WERI-Rb-1 (cell line): ENCODE results near the gene RPL10A.

Experiments
- DNase-seq: peaks from one replicate; pipeline ENCODE4 v3.0.0-alpha.2; 2020
- H3K27ac ChIP-seq: fragments of 250-450 bp; sonication (Bioruptor Pico); 2 replicates; pipeline ENCODE4 v1.5.1; 2020; ENCODE audit warnings: mild to moderate bottlenecking, moderate library complexity
- H3K27me3 ChIP-seq: fragments of 250-450 bp; sonication (Bioruptor Pico); 2 replicates; pipeline ENCODE4 v1.5.1; 2021; ENCODE audit warnings: mild to moderate bottlenecking, low read depth, moderate library complexity; ENCODE audit not compliant: insufficient read depth, severe bottlenecking
- H3K36me3 ChIP-seq: fragments of 250-450 bp; sonication (Bioruptor Pico); 2 replicates; pipeline ENCODE4 v1.5.1; 2020; ENCODE audit warnings: mild to moderate bottlenecking, moderate library complexity
- H3K4me3 ChIP-seq: 2 replicates; pipeline ENCODE4 v1.5.1; 2011; ENCODE audit warnings: low read depth, mild to moderate bottlenecking, control low read depth, low read length
- H3K9me3 ChIP-seq: fragments of 250-450 bp; sonication (Bioruptor Pico); 2 replicates; pipeline ENCODE4 v1.5.1; 2021; ENCODE audit warnings: mild to moderate bottlenecking, moderate library complexity; ENCODE audit not compliant: severe bottlenecking
- TF ChIP-seq, protein P1 (sequence below): IDR thresholded peaks from 2 replicates; pipeline ENCODE4 v1.5.1; 2011; ENCODE audit warnings: low read depth, mild to moderate bottlenecking, control low read depth, inconsistent platforms, low read length

The RPL10A gene

DNA sequence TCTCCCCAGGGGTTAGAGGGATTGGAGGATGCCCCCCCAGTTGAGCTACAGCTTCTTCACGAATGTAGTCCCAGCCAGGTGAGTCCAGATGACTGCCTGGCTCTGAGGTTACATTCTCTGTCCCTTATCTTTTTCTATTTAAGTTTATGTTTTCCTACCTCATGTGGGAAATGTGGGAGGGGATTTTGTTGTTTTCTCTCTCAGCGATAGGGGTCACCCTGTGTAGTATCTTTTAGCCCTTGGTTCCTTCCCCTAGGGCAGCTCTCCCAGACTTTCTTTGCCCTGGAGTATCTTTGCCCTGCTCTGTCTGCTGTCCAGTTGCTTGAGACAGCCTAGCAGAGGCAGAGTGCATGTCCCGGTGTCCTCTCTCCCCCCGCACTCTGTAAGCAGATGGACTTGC is 10.3 kb upstream of the RPL10A start:
- TF ChIP-seq, protein P1, sequence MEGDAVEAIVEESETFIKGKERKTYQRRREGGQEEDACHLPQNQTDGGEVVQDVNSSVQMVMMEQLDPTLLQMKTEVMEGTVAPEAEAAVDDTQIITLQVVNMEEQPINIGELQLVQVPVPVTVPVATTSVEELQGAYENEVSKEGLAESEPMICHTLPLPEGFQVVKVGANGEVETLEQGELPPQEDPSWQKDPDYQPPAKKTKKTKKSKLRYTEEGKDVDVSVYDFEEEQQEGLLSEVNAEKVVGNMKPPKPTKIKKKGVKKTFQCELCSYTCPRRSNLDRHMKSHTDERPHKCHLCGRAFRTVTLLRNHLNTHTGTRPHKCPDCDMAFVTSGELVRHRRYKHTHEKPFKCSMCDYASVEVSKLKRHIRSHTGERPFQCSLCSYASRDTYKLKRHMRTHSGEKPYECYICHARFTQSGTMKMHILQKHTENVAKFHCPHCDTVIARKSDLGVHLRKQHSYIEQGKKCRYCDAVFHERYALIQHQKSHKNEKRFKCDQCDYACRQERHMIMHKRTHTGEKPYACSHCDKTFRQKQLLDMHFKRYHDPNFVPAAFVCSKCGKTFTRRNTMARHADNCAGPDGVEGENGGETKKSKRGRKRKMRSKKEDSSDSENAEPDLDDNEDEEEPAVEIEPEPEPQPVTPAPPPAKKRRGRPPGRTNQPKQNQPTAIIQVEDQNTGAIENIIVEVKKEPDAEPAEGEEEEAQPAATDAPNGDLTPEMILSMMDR, result peak; percentile 10; the same call in 1 of the 2 replicates
- no peaks in the 10 kb centered on the region for H3K27me3 ChIP-seq
- H3K9me3 ChIP-seq, result no peaks in the 10 kb centered on the region
- H3K27ac ChIP-seq, result peak overlapping the region; percentile 29
- no peak overlapping the region for H3K4me3 ChIP-seq
- peaks cover 81% of the 10 kb centered on the region for H3K36me3 ChIP-seq
- no peak for DNase-seq

DNA sequence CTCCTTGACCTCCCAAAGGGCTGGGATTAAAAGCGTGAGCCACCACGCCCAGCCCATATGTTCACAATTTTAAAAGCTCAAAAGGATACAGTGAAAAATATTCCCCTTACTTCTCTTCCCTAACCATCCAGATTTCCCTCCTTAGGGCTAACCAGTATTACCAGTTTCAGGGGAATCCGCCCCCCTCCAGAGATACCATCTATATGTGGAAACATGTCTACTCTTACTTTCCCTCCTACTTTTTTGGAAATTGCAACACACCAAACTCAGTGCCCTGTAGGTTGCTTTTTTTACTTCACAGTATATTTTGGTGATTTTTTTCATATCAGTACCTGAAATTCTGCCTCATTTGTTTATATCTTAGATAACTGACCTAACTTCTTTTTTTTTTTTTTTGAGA is 6.9 kb upstream of the RPL10A start:
- TF ChIP-seq, protein P1, result no peak
- no peaks in the 10 kb centered on the region for H3K27me3 ChIP-seq
- H3K4me3 ChIP-seq, result no peak overlapping the region
- peak overlapping the region; percentile 8 for H3K27ac ChIP-seq
- DNase-seq, result no peak
- peaks cover 93% of the 10 kb centered on the region for H3K36me3 ChIP-seq
- H3K9me3 ChIP-seq, result no peaks in the 10 kb centered on the region

DNA sequence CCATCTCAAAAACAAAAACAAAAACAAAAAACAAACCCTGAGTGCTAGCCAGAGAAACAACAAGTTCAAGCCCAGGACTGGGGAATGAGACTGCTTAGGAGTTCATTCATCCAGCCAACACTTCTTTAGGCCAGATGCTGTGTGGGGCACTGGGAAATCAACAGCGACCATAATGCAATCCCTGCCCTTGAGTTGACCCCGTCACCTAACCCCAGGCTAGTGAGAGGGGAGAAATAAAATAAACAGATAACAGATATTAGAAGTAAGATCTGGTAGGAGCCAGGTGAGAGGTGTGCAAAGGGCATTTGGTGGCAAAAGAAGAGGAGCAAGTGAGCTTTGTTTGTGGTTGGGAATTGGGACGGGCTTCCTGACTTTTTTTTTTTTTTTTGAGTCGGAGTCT is 4.9 kb upstream of the RPL10A start:
- H3K36me3 ChIP-seq, result peaks cover 84% of the 10 kb centered on the region
- no peaks in the 10 kb centered on the region for H3K9me3 ChIP-seq
- no peaks in the 10 kb centered on the region for H3K27me3 ChIP-seq
- DNase-seq, result no peak
- H3K4me3 ChIP-seq, result no peak overlapping the region
- H3K27ac ChIP-seq, result no peak overlapping the region
- TF ChIP-seq, protein P1, result no peak

DNA sequence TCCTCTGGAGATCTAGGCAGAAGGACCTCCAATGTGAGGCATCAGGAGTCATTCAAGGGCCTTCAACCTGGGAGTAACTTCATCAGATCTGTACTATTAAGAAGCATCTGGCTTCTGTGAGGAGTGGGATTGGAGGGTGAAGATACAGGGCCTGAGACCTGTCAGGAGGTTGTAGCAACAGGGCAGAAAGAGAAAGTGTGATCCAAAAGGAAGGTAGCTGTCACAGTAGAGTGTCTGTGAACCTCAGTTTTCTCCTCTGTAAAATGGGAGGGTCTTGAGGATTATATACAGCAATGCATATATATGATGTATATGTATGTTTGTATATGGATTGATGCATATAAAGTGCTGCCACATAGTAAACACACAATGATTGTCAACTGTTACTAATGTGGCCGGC is 2.6 kb upstream of the RPL10A start:
- H3K27me3 ChIP-seq, result no peaks in the 10 kb centered on the region
- DNase-seq, result no peak
- TF ChIP-seq, protein P1, result no peak
- H3K4me3 ChIP-seq, result no peak overlapping the region
- H3K9me3 ChIP-seq, result no peaks in the 10 kb centered on the region
- no peak overlapping the region for H3K27ac ChIP-seq
- peaks cover 84% of the 10 kb centered on the region for H3K36me3 ChIP-seq

DNA sequence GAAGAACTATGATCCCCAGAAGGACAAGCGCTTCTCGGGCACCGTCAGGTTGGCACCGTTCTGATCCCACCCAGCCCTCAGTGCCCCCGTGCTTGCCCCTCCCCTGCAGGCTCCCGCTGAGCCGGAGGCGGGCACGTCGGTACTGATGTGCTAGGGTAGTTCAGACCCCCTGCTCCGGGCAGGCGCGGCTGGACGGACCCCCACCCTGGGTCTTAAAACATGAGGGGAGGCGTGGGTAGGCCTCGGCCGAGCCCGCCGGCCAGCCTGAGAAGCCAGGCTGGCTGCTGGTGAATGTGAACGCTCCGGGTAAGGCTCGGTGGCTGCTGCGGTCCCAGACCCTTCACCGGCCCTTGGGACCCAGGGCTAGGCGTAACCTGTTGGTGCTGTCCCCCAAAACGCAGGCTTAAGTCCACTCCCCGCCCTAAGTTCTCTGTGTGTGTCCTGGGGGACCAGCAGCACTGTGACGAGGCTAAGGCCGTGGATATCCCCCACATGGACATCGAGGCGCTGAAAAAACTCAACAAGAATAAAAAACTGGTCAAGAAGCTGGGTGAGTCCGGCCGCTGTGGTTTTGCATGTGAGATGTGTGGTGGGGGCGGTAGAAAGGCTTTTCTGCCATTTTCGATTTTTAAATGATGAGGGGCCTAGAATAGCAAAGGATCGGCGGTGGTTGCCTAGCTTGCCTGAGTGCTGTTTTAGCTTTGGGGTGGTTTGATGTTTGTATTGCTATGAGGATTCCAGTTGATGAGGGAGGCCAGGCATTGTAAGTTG is 964 bp downstream of the RPL10A start:
- H3K27ac ChIP-seq, result peak overlapping the region; percentile 91
- TF ChIP-seq, protein P1, result no peak
- peak overlapping the region; percentile 86 for H3K4me3 ChIP-seq
- H3K27me3 ChIP-seq, result no peaks in the 10 kb centered on the region
- H3K9me3 ChIP-seq, result no peaks in the 10 kb centered on the region
- DNase-seq, result no peak
- peaks cover 86% of the 10 kb centered on the region for H3K36me3 ChIP-seq
